ENCODE data around the gene PSPN. TPM values are rescaled to one million over a fixed set of nuclear protein-coding genes. Genes with fewer than 3 reads are reported as not detected.

Gene PSPN
- total and polyA plus RNA-seq, 2 of the 13 experiments (the other 11 are each of a cell fraction or from before 2014, with no cell fraction given) = 0.69 to 1.1 TPM

DNA sequence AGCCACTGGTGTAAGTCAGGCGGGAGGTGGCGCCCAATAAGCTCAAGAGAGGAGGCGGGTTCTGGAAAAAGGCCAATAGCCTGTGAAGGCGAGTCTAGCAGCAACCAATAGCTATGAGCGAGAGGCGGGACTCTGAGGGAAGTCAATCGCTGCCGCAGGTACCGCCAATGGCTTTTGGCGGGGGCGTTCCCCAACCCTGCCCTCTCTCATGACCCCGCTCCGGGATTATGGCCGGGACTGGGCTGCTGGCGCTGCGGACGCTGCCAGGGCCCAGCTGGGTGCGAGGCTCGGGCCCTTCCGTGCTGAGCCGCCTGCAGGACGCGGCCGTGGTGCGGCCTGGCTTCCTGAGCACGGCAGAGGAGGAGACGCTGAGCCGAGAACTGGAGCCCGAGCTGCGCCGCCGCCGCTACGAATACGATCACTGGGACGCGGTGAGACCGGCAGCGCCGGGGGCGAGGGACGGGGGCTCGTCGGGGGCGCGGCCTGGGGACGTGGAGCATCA lies 3.1 kb downstream of the PSPN start, which contains the start of gene ALKBH7 (continued):
- 0 out of 2 replicates have a peak, but pooled peaks have one; percentile 39 for TF ChIP-seq PAXIP1 (CRISPR knock-in tag; conservative IDR thresholded peaks at IDR 0.05)
- no peak for TF ChIP-seq SMARCE1 (IDR thresholded peaks at IDR 0.05; ENCODE audit: borderline replicate concordance)
- no peak for TF ChIP-seq SIX1 (CRISPR knock-in tag; IDR thresholded peaks at IDR 0.05; ENCODE audit: borderline replicate concordance)
- TF ChIP-seq, protein P1, sequence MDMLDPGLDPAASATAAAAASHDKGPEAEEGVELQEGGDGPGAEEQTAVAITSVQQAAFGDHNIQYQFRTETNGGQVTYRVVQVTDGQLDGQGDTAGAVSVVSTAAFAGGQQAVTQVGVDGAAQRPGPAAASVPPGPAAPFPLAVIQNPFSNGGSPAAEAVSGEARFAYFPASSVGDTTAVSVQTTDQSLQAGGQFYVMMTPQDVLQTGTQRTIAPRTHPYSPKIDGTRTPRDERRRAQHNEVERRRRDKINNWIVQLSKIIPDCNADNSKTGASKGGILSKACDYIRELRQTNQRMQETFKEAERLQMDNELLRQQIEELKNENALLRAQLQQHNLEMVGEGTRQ (IDR thresholded peaks at IDR 0.05; ENCODE audit: low read depth, low read length) = no peak
- TF ChIP-seq, protein P1 (CRISPR knock-in tag; IDR thresholded peaks at IDR 0.05; ENCODE audit: borderline replicate concordance) = no peak
- 0 out of 2 replicates have a peak, but pooled peaks have one; percentile 48 for TF ChIP-seq BRF2 (CRISPR knock-in tag; IDR thresholded peaks at IDR 0.05)
- peak; percentile 54; the same call in 1 of the 2 replicates for TF ChIP-seq ZNF274 (CRISPR knock-in tag; IDR thresholded peaks at IDR 0.05)
- TF ChIP-seq TBX2 (CRISPR knock-in tag; IDR thresholded peaks at IDR 0.05; ENCODE audit: borderline replicate concordance) = peak; percentile 58; the same call in 1 of the 2 replicates
- peak; percentile 39; the same call in 1 of the 2 replicates for TF ChIP-seq MEIS2 (CRISPR knock-in tag; IDR thresholded peaks at IDR 0.05)
- 0 out of 2 replicates have a peak, but pooled peaks have one; percentile 27 for TF ChIP-seq NFE2L1 (CRISPR knock-in tag; IDR thresholded peaks at IDR 0.05; ENCODE audit: borderline replicate concordance)
- no peak for TF ChIP-seq RCOR2 (CRISPR knock-in tag; IDR thresholded peaks at IDR 0.05)
- TF ChIP-seq, protein P2, sequence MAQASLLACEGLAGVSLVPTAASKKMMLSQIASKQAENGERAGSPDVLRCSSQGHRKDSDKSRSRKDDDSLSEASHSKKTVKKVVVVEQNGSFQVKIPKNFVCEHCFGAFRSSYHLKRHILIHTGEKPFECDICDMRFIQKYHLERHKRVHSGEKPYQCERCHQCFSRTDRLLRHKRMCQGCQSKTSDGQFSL (CRISPR knock-in tag; IDR thresholded peaks at IDR 0.05) = no peak
- no peak; the same call in 1 of the 2 replicates for TF ChIP-seq CREBL2 (CRISPR knock-in tag; IDR thresholded peaks at IDR 0.05; ENCODE audit: borderline replicate concordance)
- TF ChIP-seq GTF2F1 (IDR thresholded peaks at IDR 0.05; ENCODE audit: low read length) = no peak
- TF ChIP-seq ZNF619 (CRISPR knock-in tag; IDR thresholded peaks at IDR 0.05) = no peak
- peak; percentile 70; the same call in 1 of the 2 replicates for TF ChIP-seq ZNF550 (CRISPR knock-in tag; IDR thresholded peaks at IDR 0.05; ENCODE audit: borderline replicate concordance)
- TF ChIP-seq ZNF33A (CRISPR knock-in tag; IDR thresholded peaks at IDR 0.05; ENCODE audit: borderline replicate concordance) = 0 out of 2 replicates have a peak, but pooled peaks have one; percentile 57
- TF ChIP-seq, protein P3, sequence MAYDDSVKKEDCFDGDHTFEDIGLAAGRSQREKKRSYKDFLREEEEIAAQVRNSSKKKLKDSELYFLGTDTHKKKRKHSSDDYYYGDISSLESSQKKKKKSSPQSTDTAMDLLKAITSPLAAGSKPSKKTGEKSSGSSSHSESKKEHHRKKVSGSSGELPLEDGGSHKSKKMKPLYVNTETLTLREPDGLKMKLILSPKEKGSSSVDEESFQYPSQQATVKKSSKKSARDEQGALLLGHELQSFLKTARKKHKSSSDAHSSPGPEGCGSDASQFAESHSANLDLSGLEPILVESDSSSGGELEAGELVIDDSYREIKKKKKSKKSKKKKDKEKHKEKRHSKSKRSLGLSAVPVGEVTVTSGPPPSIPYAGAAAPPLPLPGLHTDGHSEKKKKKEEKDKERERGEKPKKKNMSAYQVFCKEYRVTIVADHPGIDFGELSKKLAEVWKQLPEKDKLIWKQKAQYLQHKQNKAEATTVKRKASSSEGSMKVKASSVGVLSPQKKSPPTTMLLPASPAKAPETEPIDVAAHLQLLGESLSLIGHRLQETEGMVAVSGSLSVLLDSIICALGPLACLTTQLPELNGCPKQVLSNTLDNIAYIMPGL (CRISPR knock-in tag; IDR thresholded peaks at IDR 0.05; ENCODE audit: borderline replicate concordance in 1 of 2, low read depth in 1 of 2) = peak in 1 of 2 experiments; percentile 85; a peak in 3 of 4 replicates
- TF ChIP-seq MTA1 (CRISPR knock-in tag; IDR thresholded peaks at IDR 0.05; ENCODE audit: borderline replicate concordance) = peak; percentile 36; the same call in 1 of the 2 replicates

Data from HepG2 (cell line).